Measurements from ENCODE around the gene ST3GAL5.

The ST3GAL5 gene

GRCh38 chr2:85888684-85889626, at the start of gene ST3GAL5:
ST3GAL5 (minus strand) TSS chr2:85888990; CDS start chr2:85888905, 85 bp downstream.
- Histone ChIP-seq H3K27me3 (ENCODE audit: insufficient read depth, low read depth, severe bottlenecking) (no peaks in the 10 kb centered on the region), H3K27ac (no peak within 1 kb of the TSS), H3K9me3 (ENCODE audit: severe bottlenecking) (no peaks in the 10 kb centered on the region), H3K36me3 (no peaks in the 10 kb centered on the region), H3K4me3 (ENCODE audit: low read depth, low read length) (peak within 1 kb of the TSS; percentile 64)
- DNase-seq: peak; percentile 87
- peak; percentile 74 for TF ChIP-seq CTCF (IDR thresholded peaks at IDR 0.05; ENCODE audit: low read depth, low read length)

GRCh38 chr2:85938456-85938855, 49.7 kb upstream of the ST3GAL5 start:
- DNase-seq: no peak
- no peak for TF ChIP-seq CTCF (IDR thresholded peaks at IDR 0.05; ENCODE audit: low read depth, low read length)
- Histone ChIP-seq H3K4me3 (ENCODE audit: low read depth, low read length) (no peak overlapping the region), H3K9me3 (ENCODE audit: severe bottlenecking) (peaks cover 27% of the 10 kb centered on the region), H3K27ac (no peak overlapping the region), H3K36me3 (no peaks in the 10 kb centered on the region), H3K27me3 (ENCODE audit: insufficient read depth, low read depth, severe bottlenecking) (peaks cover 9% of the 10 kb centered on the region)

- Histone ChIP-seq H3K27ac (no peak overlapping the region), H3K36me3 (no peaks in the 10 kb centered on the region), H3K4me3 (ENCODE audit: low read depth, low read length) (no peak overlapping the region), H3K9me3 (ENCODE audit: severe bottlenecking) (peaks cover 14% of the 10 kb centered on the region), H3K27me3 (ENCODE audit: insufficient read depth, low read depth, severe bottlenecking) (peaks cover 9% of the 10 kb centered on the region)
- no peak for DNase-seq
- no peak for TF ChIP-seq CTCF (IDR thresholded peaks at IDR 0.05; ENCODE audit: low read depth, low read length)
Measured at GRCh38 chr2:85937069-85937439, 48.3 kb upstream of the ST3GAL5 start.

GRCh38 chr2:85936421-85937068, 47.8 kb upstream of the ST3GAL5 start:
- no peak for TF ChIP-seq CTCF (IDR thresholded peaks at IDR 0.05; ENCODE audit: low read depth, low read length)
- Histone ChIP-seq H3K27me3 (ENCODE audit: insufficient read depth, low read depth, severe bottlenecking) (peaks cover 10% of the 10 kb centered on the region), H3K4me3 (ENCODE audit: low read depth, low read length) (no peak overlapping the region), H3K27ac (no peak overlapping the region), H3K9me3 (ENCODE audit: severe bottlenecking) (peaks cover 10% of the 10 kb centered on the region), H3K36me3 (no peaks in the 10 kb centered on the region)
- DNase-seq: no peak

GRCh38 chr2:85935746-85936208, 47.0 kb upstream of the ST3GAL5 start:
- peak; percentile 60 for DNase-seq
- H3K36me3 ChIP-seq: no peaks in the 10 kb centered on the region
- no peak for TF ChIP-seq CTCF (IDR thresholded peaks at IDR 0.05; ENCODE audit: low read depth, low read length)
- no peak overlapping the region for H3K4me3 ChIP-seq (ENCODE audit: low read depth, low read length)
- peaks cover 3% of the 10 kb centered on the region for H3K9me3 ChIP-seq (ENCODE audit: severe bottlenecking)
- H3K27me3 ChIP-seq (ENCODE audit: insufficient read depth, low read depth, severe bottlenecking): peaks cover 9% of the 10 kb centered on the region
- H3K27ac ChIP-seq: no peak overlapping the region
